B cell (primary cell): ENCODE measurements around the gene PPP6R1.

Experiments
- CTCF ChIP-seq: fragments of 200-600 bp; IDR thresholded peaks from one replicate; pipeline ENCODE4 v1.8.0; 2022; ENCODE audit warnings: antibody characterized with exemption, mild to moderate bottlenecking
- EZH2 ChIP-seq: IDR thresholded peaks from 2 replicates; pipeline ENCODE4 v1.6.1; 2012; ENCODE audit warnings: borderline replicate concordance, low read depth, mild to moderate bottlenecking, moderate library complexity, low read length; ENCODE audit not compliant: insufficient read depth, poor library complexity, severe bottlenecking

- no peak for TF ChIP-seq CTCF
- no peak for TF ChIP-seq EZH2
Observed at GRCh38 chr19:55306712-55307111, 47.9 kb upstream of the PPP6R1 start.
